Measurements from ENCODE around the gene GHRHR. TPM values are rescaled to one million over a fixed set of nuclear protein-coding genes. Genes with fewer than 3 reads are reported as not detected.

The GHRHR gene
- total RNA-seq, 4 donors from 2014 or later = not detected

DNA sequence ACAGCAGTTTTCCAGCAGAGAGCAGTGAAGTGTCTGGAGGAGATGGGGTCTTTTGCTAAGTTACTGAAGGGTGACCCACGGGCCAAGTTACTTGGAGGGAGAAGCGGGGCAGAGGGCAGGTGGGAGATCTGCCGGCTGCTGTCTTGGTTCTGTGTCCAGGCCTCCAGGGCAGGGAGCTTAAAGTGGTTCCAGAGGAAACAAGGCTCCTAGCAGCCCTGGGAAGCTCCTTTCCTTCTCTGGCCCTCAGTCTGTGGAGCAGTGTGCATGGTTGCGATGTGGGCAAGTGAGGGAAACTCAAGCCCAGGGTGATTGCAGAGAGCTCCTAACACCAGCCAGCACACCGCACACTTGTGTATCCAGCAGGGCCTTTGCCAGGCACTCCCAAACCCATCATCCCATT lies 6.3 kb downstream of the GHRHR start:
- ATAC-seq = no peak
- peaks cover 0 to 6% (median 0%) of the 10 kb centered on the region in 3 donors for H3K4me1 ChIP-seq
- no peaks in the 10 kb centered on the region for H3K9me3 ChIP-seq
- H3K4me3 ChIP-seq = no peak overlapping the region
- H3K27me3 ChIP-seq = peaks cover 16% of the 10 kb centered on the region
- no CpG with 5 or more reads among the region's 5 CpGs for WGBS, 2 donors (ENCODE audit: low coverage in 1 of 2)
- H3K36me3 ChIP-seq = no peaks in the 10 kb centered on the region
- no peak overlapping the region for H3K27ac ChIP-seq
- TF ChIP-seq POLR2AphosphoS5 (IDR thresholded peaks at IDR 0.05) (no peak), POLR2A (IDR thresholded peaks at IDR 0.05) (no peak), CTCF (IDR thresholded peaks at IDR 0.05) (no peak), EP300 (IDR thresholded peaks at IDR 0.05) (no peak)

DNA sequence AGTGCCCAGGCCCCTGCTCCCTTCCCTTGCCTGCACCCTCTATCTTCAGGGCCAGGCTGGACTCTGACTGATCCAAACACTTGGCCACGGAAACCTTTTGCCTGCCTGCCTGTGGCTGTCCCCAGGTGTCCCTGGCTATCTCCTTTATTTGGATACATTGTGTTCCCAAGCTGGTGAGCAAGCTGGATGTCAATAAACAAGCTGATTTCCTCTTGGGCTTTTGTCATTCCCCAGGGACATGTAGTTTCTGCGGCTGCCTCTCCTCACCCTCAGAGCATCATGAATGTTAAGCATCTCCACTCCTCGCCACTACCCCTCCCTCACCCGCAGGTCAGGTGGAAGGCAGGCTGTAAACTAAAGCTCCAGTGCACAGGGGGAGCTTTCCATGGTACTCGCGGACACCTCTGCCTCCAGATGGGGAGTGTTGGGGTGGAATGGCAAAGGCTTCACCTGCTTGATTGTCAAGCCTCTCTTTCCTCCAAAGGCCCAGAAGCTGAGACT lies 6.9 kb downstream of the GHRHR start:
- Histone ChIP-seq H3K9me3 (no peaks in the 10 kb centered on the region), H3K4me1 (peaks cover 0 to 6% (median 0%) of the 10 kb centered on the region in 3 donors), H3K27me3 (peaks cover 16% of the 10 kb centered on the region), H3K4me3 (no peak overlapping the region), H3K27ac (no peak overlapping the region), H3K36me3 (no peaks in the 10 kb centered on the region)
- ATAC-seq = no peak
- no peak for TF ChIP-seq CTCF (IDR thresholded peaks at IDR 0.05)
- no peak for TF ChIP-seq POLR2AphosphoS5 (IDR thresholded peaks at IDR 0.05)
- TF ChIP-seq EP300 (IDR thresholded peaks at IDR 0.05) = no peak
- 48 to 75% methylated on average over 2 to 6 of the region's 6 CpGs for WGBS, 2 donors (ENCODE audit: low coverage in 1 of 2)

- Histone ChIP-seq H3K9me3 (no peaks in the 10 kb centered on the region), H3K27me3 (peaks cover 16% of the 10 kb centered on the region), H3K4me3 (no peak overlapping the region), H3K27ac (no peak overlapping the region), H3K36me3 (no peaks in the 10 kb centered on the region), H3K4me1 (peaks cover 0 to 6% (median 0%) of the 10 kb centered on the region in 3 donors)
- 43% methylated on average over 1 of the region's 3 CpGs; no CpG with 5 or more reads in 1 of the 2 donors for WGBS, 2 donors (ENCODE audit: low coverage in 1 of 2)
- ATAC-seq = no peak
- no peak for TF ChIP-seq EP300 (IDR thresholded peaks at IDR 0.05)
- TF ChIP-seq POLR2AphosphoS5 (IDR thresholded peaks at IDR 0.05) = no peak
- no peak for TF ChIP-seq CTCF (IDR thresholded peaks at IDR 0.05)
- TF ChIP-seq POLR2A (IDR thresholded peaks at IDR 0.05) = no peak
These were observed 7.7 kb downstream of the GHRHR start for GRCh38 chr7:30971440-30971839.

DNA sequence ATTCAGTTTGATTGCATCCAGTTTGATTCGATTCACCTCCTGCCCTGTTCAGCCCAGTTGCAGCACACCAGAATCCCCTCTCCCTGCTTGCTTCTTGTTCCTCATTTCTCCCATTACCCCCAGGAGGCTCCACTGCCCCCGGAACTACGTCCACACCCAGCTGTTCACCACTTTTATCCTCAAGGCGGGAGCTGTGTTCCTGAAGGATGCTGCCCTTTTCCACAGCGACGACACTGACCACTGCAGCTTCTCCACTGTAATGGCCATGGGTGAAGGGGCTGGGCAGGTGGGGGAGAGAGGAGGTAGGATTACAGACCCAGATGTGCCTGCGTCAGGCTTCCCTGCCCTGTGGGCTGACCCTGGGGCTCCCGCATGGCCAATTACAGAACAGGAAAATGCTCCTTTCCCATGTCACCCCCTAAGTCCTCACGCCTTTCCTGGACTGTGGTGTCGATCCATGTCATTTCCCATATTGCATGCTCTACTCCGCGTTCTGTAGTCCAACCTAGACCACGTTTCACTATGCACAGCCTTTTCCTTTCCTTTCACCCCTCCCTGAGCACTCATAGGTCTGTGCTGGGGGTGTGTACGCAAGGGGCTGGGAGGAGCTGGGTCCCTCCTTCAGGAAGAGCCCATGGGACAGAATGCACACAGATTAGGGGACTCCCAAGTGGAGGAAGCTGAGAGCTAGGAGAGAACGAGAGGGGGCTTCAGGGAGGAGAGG lies 8.2 kb downstream of the GHRHR start:
- H3K36me3 ChIP-seq = no peaks in the 10 kb centered on the region
- no peak overlapping the region for H3K27ac ChIP-seq
- 50 to 51% methylated on average over 5 to 11 of the region's 15 CpGs for WGBS, 2 donors (ENCODE audit: low coverage in 1 of 2)
- TF ChIP-seq POLR2AphosphoS5 (IDR thresholded peaks at IDR 0.05) (no peak), CTCF (IDR thresholded peaks at IDR 0.05) (no peak), POLR2A (IDR thresholded peaks at IDR 0.05) (no peak), EP300 (IDR thresholded peaks at IDR 0.05) (no peak)
- no peak overlapping the region for H3K4me3 ChIP-seq
- no peak for ATAC-seq
- H3K27me3 ChIP-seq = peaks cover 16% of the 10 kb centered on the region
- H3K9me3 ChIP-seq = no peaks in the 10 kb centered on the region
- H3K4me1 ChIP-seq = peaks cover 0 to 6% (median 0%) of the 10 kb centered on the region in 3 donors

GRCh38 chr7:30973292-30973691 lies 9.5 kb downstream of the GHRHR start:
- Histone ChIP-seq H3K9me3 (no peaks in the 10 kb centered on the region), H3K27ac (no peak overlapping the region), H3K27me3 (peaks cover 16% of the 10 kb centered on the region), H3K4me3 (no peak overlapping the region), H3K36me3 (no peaks in the 10 kb centered on the region), H3K4me1 (peaks cover 0 to 6% (median 0%) of the 10 kb centered on the region in 3 donors)
- WGBS, 2 donors (ENCODE audit: low coverage in 1 of 2) = 60 to 71% methylated on average over 1 to 2 of the region's 3 CpGs
- no peak for TF ChIP-seq POLR2A (IDR thresholded peaks at IDR 0.05)
- no peak for ATAC-seq
